PC-3 (cell line): ENCODE data around the gene PSKH1. TPM values are rescaled to one million over a fixed set of nuclear protein-coding genes. Genes with fewer than 3 reads are reported as not detected.

ENCODE experiments used
- ATAC-seq: fragments of 200-7000 bp; cut with Tn5 transposase; 2 replicates; pipeline ENCODE4 v1.9.1; 2020; ENCODE audit warnings: mild to moderate bottlenecking, moderate library complexity
- BruUV-seq: library from RNA; stranded (reverse); fragments of 400-500 nt; replicated peaks from 2 replicates; lab custom pipeline; 2021; lab: Mats Ljungman, UMichigan
- CTCF ChIA-PET: fragments of 300-600 bp; sonication (Branson Sonifier 250); formaldehyde crosslinking; loops from one replicate; lab custom pipeline; 2022; ENCODE audit warnings: antibody characterized with exemption; lab: Charles Lee
- POLR2A ChIA-PET: fragments of 300-600 bp; sonication (Branson Sonifier 250); formaldehyde crosslinking; loops from one replicate; lab custom pipeline; 2022; ENCODE audit warnings: antibody characterized with exemption; ENCODE audit not compliant: unreplicated experiment; lab: Charles Lee
- DNase-seq: peaks from one replicate; pipeline ENCODE4 v3.0.0-alpha.2; 2015
- H2AFZ ChIP-seq: fragments of 300-600 bp; sonication (generic); 2 replicates; pipeline ENCODE4 v1.6.0; 2016; ENCODE audit warnings: antibody characterized with exemption, low read length
- H3F3A ChIP-seq: fragments of 300-600 bp; sonication (generic); one replicate; pipeline ENCODE4 v1.6.0; 2017; ENCODE audit warnings: antibody characterized with exemption, low read length, control low read depth, mild to moderate bottlenecking; ENCODE audit not compliant: unreplicated experiment
- H3K27ac ChIP-seq: fragments of 300-600 bp; sonication (generic); 2 replicates; pipeline ENCODE4 v1.5.1; 2016; ENCODE audit warnings: mild to moderate bottlenecking, low read length
- H3K27me3 ChIP-seq: fragments of 300-600 bp; sonication (generic); 2 replicates; pipeline ENCODE4 v1.6.1; 2016; ENCODE audit warnings: low read length, mixed read lengths
- H3K36me3 ChIP-seq: fragments of 300-600 bp; sonication (generic); 2 replicates; pipeline ENCODE4 v1.6.1; 2016; ENCODE audit warnings: low read depth, mixed run types, low read length, mixed read lengths
- H3K4me1 ChIP-seq: fragments of 300-600 bp; sonication (generic); 2 replicates; pipeline ENCODE4 v1.5.1; 2016; ENCODE audit warnings: low read length; ENCODE audit not compliant: insufficient read depth
- H3K4me2 ChIP-seq: fragments of 300-600 bp; sonication (generic); 2 replicates; pipeline ENCODE4 v1.6.0; 2016; ENCODE audit warnings: low read length
- H3K4me3 ChIP-seq: fragments of 300-600 bp; sonication (generic); 2 replicates; pipeline ENCODE4 v1.5.1; 2016; ENCODE audit warnings: mild to moderate bottlenecking, low read length, mixed read lengths
- H3K79me2 ChIP-seq: fragments of 300-600 bp; sonication (generic); 2 replicates; pipeline ENCODE4 v1.6.1; 2017; ENCODE audit warnings: low read length, mixed read lengths
- H3K9ac ChIP-seq: fragments of 300-600 bp; sonication (generic); 2 replicates; pipeline ENCODE4 v1.6.0; 2016; ENCODE audit warnings: mild to moderate bottlenecking, low read length
- H3K9me2 ChIP-seq: fragments of 300-600 bp; sonication (generic); replicated peaks from 2 replicates; pipeline ENCODE4 v1.6.1; 2016; ENCODE audit warnings: mixed run types, low read length, mixed read lengths
- H3K9me3 ChIP-seq: fragments of 300-600 bp; sonication (generic); 2 replicates; pipeline ENCODE4 v1.6.1; 2016; ENCODE audit warnings: low read length, mixed read lengths
- H4K20me1 ChIP-seq: fragments of 300-600 bp; sonication (generic); 2 replicates; pipeline ENCODE4 v1.6.1; 2016; ENCODE audit warnings: low read length, mixed read lengths
- CTCF ChIP-seq: fragments of 300-600 bp; sonication (generic); conservative IDR thresholded peaks from 2 replicates; pipeline ENCODE4 v1.5.1; 2017; ENCODE audit warnings: antibody characterized with exemption, low read depth, mild to moderate bottlenecking, low read length
- EZH2 ChIP-seq: fragments of 300-600 bp; sonication (generic); IDR thresholded peaks from one replicate; pipeline ENCODE4 v1.6.1; 2017; ENCODE audit warnings: antibody characterized with exemption, mild to moderate bottlenecking, low read length; ENCODE audit not compliant: unreplicated experiment
- EZH2phosphoT487 ChIP-seq: fragments of 300-600 bp; sonication (generic); IDR thresholded peaks from 2 replicates; pipeline ENCODE4 v1.6.1; 2018; ENCODE audit warnings: mild to moderate bottlenecking, antibody characterized with exemption, low read length, borderline replicate concordance
- intact Hi-C: fragments of 100-400 bp; cut with micrococcal nuclease; formaldehyde crosslinking; loops from 2 replicates; pipeline ENCODE4 v1.9.0; 2023
- total RNA-seq: library from RNA; depleted of rRNA; stranded (reverse); fragments of >200 nt; gene quantifications from 2 replicates; pipeline ENCODE4 v1.2.3, GENCODE V29; 2014

The PSKH1 gene
- total RNA-seq, 1 experiment from 2014 or later = 6.6 TPM

GRCh38 chr16:67874372-67874771, 18.7 kb upstream of the PSKH1 start:
- Histone ChIP-seq H3K27me3 (no peaks in the 10 kb centered on the region), H3K36me3 (peaks cover 14% of the 10 kb centered on the region), H3K27ac (no peak overlapping the region), H3F3A (no peaks in the 10 kb centered on the region), H3K79me2 (peaks cover 42% of the 10 kb centered on the region), H3K4me1 (peaks cover 10% of the 10 kb centered on the region; the same call in 1 of the 2 replicates), H3K9ac (peak overlapping the region; percentile 90; the same call in 1 of the 2 replicates), H4K20me1 (peaks cover 16% of the 10 kb centered on the region), H3K9me3 (no peaks in the 10 kb centered on the region), H3K9me2 (no peaks in the 10 kb centered on the region), H3K4me3 (peak overlapping the region; percentile 97), H2AFZ (no peak overlapping the region), H3K4me2 (peak overlapping the region; percentile 95)
- ChIA-PET POLR2A (no interaction called here), CTCF (no interaction called here)
- DNase-seq = no peak
- TF ChIP-seq EZH2 = no peak
- no peak for ATAC-seq
- BruUV-seq = no TSS peak
- intact Hi-C loops = no loop called here

GRCh38 chr16:67877064-67877463, 16.0 kb upstream of the PSKH1 start:
- no TSS peak for BruUV-seq
- H4K20me1 ChIP-seq = peaks cover 16% of the 10 kb centered on the region
- H3K4me1 ChIP-seq = peaks cover 10% of the 10 kb centered on the region; the same call in 1 of the 2 replicates
- ATAC-seq = no peak
- ChIA-PET POLR2A (no interaction called here), CTCF (no interaction called here)
- DNase-seq = no peak
- H3K27ac ChIP-seq = no peak overlapping the region
- no peaks in the 10 kb centered on the region for H3K9me3 ChIP-seq
- H3K4me2 ChIP-seq = no peak overlapping the region
- H3K27me3 ChIP-seq = no peaks in the 10 kb centered on the region
- H3K9ac ChIP-seq = no peak overlapping the region
- intact Hi-C loops = no loop called here
- peaks cover 14% of the 10 kb centered on the region for H3K36me3 ChIP-seq
- no peak overlapping the region for H2AFZ ChIP-seq
- no peak for TF ChIP-seq EZH2phosphoT487
- no peak overlapping the region for H3K4me3 ChIP-seq
- peaks cover 42% of the 10 kb centered on the region for H3K79me2 ChIP-seq
- H3K9me2 ChIP-seq = no peaks in the 10 kb centered on the region
- H3F3A ChIP-seq = no peaks in the 10 kb centered on the region

- no peak overlapping the region for H3K9ac ChIP-seq
- H3K9me3 ChIP-seq = no peaks in the 10 kb centered on the region
- ChIA-PET CTCF (interaction anchor here (0.5 kb wide), 1 partner anchor 33 kb away, joined by 6 read pairs; no protein-coding TSS in a partner anchor), POLR2A (no interaction called here)
- H3K27me3 ChIP-seq = no peaks in the 10 kb centered on the region
- TF ChIP-seq CTCF = no peak
- no peak for TF ChIP-seq EZH2
- TF ChIP-seq EZH2phosphoT487 = no peak
- H3K4me3 ChIP-seq = no peak overlapping the region
- DNase-seq = no peak
- H2AFZ ChIP-seq = no peak overlapping the region
- H3K4me2 ChIP-seq = no peak overlapping the region
- BruUV-seq = no TSS peak
- no peaks in the 10 kb centered on the region for H3F3A ChIP-seq
- peaks cover 14% of the 10 kb centered on the region for H3K36me3 ChIP-seq
- peaks cover 39% of the 10 kb centered on the region for H3K79me2 ChIP-seq
- no peaks in the 10 kb centered on the region for H3K9me2 ChIP-seq
- H3K27ac ChIP-seq = no peak overlapping the region
- no peak for ATAC-seq
- intact Hi-C loops = no loop called here
- H4K20me1 ChIP-seq = peaks cover 16% of the 10 kb centered on the region
- H3K4me1 ChIP-seq = peaks cover 10% of the 10 kb centered on the region; the same call in 1 of the 2 replicates
Measured at GRCh38 chr16:67878232-67878631, 14.8 kb upstream of the PSKH1 start.

GRCh38 chr16:67878846-67879245, 14.2 kb upstream of the PSKH1 start:
- H3K9ac ChIP-seq = no peak overlapping the region
- CTCF ChIA-PET = interaction anchor here (0.5 kb wide), 1 partner anchor 34 kb away, joined by 6 read pairs; no protein-coding TSS in a partner anchor
- POLR2A ChIA-PET = no interaction called here
- DNase-seq (no peak), ATAC-seq (no peak)
- BruUV-seq = no TSS peak
- H3K4me3 ChIP-seq = no peak overlapping the region
- H3K4me1 ChIP-seq = peaks cover 10% of the 10 kb centered on the region; the same call in 1 of the 2 replicates
- TF ChIP-seq EZH2 (no peak), CTCF (no peak), EZH2phosphoT487 (no peak)
- peaks cover 33% of the 10 kb centered on the region for H3K79me2 ChIP-seq
- H4K20me1 ChIP-seq = peaks cover 13% of the 10 kb centered on the region
- no peak overlapping the region for H3K4me2 ChIP-seq
- no peaks in the 10 kb centered on the region for H3K27me3 ChIP-seq
- H3K27ac ChIP-seq = no peak overlapping the region
- H3K9me3 ChIP-seq = no peaks in the 10 kb centered on the region
- no peak overlapping the region for H2AFZ ChIP-seq
- no peaks in the 10 kb centered on the region for H3F3A ChIP-seq
- H3K9me2 ChIP-seq = no peaks in the 10 kb centered on the region
- intact Hi-C loops = no loop called here
- peaks cover 14% of the 10 kb centered on the region for H3K36me3 ChIP-seq
